Measurements from ENCODE around the gene SDK1. TPM values are rescaled to one million over a fixed set of nuclear protein-coding genes. Genes with fewer than 3 reads are reported as not detected.

Gene SDK1
- total and polyA plus RNA-seq, 2 donors (not counting 3 experiments of a cell fraction or from before 2014, with no cell fraction given) = 1.6 to 3.9 TPM

DNA sequence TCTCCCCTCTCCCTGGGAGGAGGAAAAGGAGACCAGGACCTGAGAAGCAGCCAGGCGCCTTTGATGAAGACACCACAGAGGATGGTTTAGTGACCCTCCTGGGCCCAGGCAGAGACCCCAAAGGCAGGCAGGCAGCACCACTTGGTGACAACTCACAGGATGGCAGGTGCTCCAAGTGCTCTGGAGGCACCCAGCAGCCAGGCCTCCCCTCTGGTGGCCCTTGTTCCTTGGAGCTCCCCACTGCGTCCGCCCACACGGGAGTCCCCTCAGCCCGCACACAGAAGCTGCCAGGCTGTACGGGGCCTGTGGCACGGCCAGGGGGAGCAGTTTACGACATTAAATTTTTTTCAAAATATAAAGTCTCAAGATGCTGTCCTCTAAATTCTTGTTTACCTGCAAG, 773.9 kb downstream of the SDK1 start:
- ChIA-PET POLR2A (no interaction called here), CTCF (no interaction called here)
- no TSS peak for BruUV-seq (replicated peaks)
- no peaks in the 10 kb centered on the region for H3K79me2 ChIP-seq (ENCODE audit: control insufficient read depth, insufficient read depth, low read length)
- H2AFZ ChIP-seq (ENCODE audit: low read depth, low read length) = no peak overlapping the region
- no peaks in the 10 kb centered on the region for H4K20me1 ChIP-seq (replicated peaks; ENCODE audit: control insufficient read depth, extremely low read depth, insufficient read depth, low read length)
- no peak overlapping the region for H3K4me2 ChIP-seq (ENCODE audit: insufficient read depth, low read length)
- H3K27ac ChIP-seq (ENCODE audit: insufficient read depth, low read depth, low read length) = no peak overlapping the region
- H3K9ac ChIP-seq (replicated peaks; ENCODE audit: extremely low read depth, insufficient read depth, low read length) = no peak overlapping the region
- intact Hi-C loops (cut with micrococcal nuclease) = no loop called here
- dilution Hi-C loops (cut with MboI; ENCODE audit: extremely low pct_ligation_motif_present, low sequenced_read_pairs) = no loop called here
- TF ChIP-seq POLR2A (IDR thresholded peaks at IDR 0.05; ENCODE audit: low read depth, low read length) (no peak), GATA2 (IDR thresholded peaks at IDR 0.05; ENCODE audit: insufficient read depth, insufficient read length, low read depth, low read length) (no peak), EZH2 (IDR thresholded peaks at IDR 0.05; ENCODE audit: borderline replicate concordance, low read depth, low read length, severe bottlenecking) (no peak), JUN (IDR thresholded peaks at IDR 0.05; ENCODE audit: borderline replicate concordance, insufficient read depth, insufficient read length, low read depth) (no peak), MYC (IDR thresholded peaks at IDR 0.05; ENCODE audit: low read depth, low read length) (no peak), FOS (IDR thresholded peaks at IDR 0.05; ENCODE audit: borderline replicate concordance, insufficient read depth, low read length) (no peak), POLR2AphosphoS5 (IDR thresholded peaks at IDR 0.05; ENCODE audit: insufficient read depth, low read depth, low read length) (no peak)
- TF ChIP-seq, protein P1, sequence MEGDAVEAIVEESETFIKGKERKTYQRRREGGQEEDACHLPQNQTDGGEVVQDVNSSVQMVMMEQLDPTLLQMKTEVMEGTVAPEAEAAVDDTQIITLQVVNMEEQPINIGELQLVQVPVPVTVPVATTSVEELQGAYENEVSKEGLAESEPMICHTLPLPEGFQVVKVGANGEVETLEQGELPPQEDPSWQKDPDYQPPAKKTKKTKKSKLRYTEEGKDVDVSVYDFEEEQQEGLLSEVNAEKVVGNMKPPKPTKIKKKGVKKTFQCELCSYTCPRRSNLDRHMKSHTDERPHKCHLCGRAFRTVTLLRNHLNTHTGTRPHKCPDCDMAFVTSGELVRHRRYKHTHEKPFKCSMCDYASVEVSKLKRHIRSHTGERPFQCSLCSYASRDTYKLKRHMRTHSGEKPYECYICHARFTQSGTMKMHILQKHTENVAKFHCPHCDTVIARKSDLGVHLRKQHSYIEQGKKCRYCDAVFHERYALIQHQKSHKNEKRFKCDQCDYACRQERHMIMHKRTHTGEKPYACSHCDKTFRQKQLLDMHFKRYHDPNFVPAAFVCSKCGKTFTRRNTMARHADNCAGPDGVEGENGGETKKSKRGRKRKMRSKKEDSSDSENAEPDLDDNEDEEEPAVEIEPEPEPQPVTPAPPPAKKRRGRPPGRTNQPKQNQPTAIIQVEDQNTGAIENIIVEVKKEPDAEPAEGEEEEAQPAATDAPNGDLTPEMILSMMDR (IDR thresholded peaks at IDR 0.05; ENCODE audit: extremely low read depth in 1 of 2, insufficient read depth in 1 of 2, low read depth in 1 of 2, low read length in 2 of 2) = no peak
- TF ChIP-seq, protein P2, sequence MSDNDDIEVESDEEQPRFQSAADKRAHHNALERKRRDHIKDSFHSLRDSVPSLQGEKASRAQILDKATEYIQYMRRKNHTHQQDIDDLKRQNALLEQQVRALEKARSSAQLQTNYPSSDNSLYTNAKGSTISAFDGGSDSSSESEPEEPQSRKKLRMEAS (IDR thresholded peaks at IDR 0.05; ENCODE audit: insufficient read depth, insufficient read length) = no peak
- no peaks in the 10 kb centered on the region for H3K36me3 ChIP-seq (ENCODE audit: control insufficient read depth in 2 of 2, extremely low read depth in 1 of 2, insufficient read depth in 2 of 2, low read length in 2 of 2)
- H3K9me3 ChIP-seq (replicated peaks; ENCODE audit: control insufficient read depth, insufficient read depth, low read length) = no peaks in the 10 kb centered on the region
- no peaks in the 10 kb centered on the region for H3K27me3 ChIP-seq (ENCODE audit: control insufficient read depth in 2 of 2, insufficient read depth in 2 of 2, low read length in 2 of 2)
- no peaks in the 10 kb centered on the region for H3K9me1 ChIP-seq (replicated peaks; ENCODE audit: control insufficient read depth, extremely low read depth, insufficient read depth, low read length)
- no peaks in the 10 kb centered on the region for H3K4me1 ChIP-seq (ENCODE audit: control insufficient read depth, extremely low read depth, insufficient read depth, low read length)
- H3K4me3 ChIP-seq (replicated peaks in 1 of 3; ENCODE audit: insufficient read depth in 1 of 3, low read depth in 1 of 3, low read length in 3 of 3) = no peak overlapping the region
- FAIRE-seq (no peak), DNase-seq (ENCODE audit: low read depth, low spot score) (no peak)

All from endothelial cell of umbilical vein (primary cell).